HG03457 (cell line): ENCODE results near the gene ZNF652.
"Not testable (repeated sequence)": the region's sequence is repeated elsewhere in the genome, so short reads cannot be mapped to it uniquely, and the experiment has no call there.

Source experiments
- ATAC-seq: cut with Tn5 transposase; IDR thresholded peaks from one replicate; pipeline ENCODE4 v1.9.1; 2021; ENCODE audit warnings: moderate number of reproducible peaks; ENCODE audit not compliant: unreplicated experiment

The ZNF652 gene

GRCh38 chr17:49387498-49388289, 25.6 kb upstream of the ZNF652 start:
- ATAC-seq = no peak

GRCh38 chr17:49386373-49386772, 24.3 kb upstream of the ZNF652 start:
- ATAC-seq = no peak

GRCh38 chr17:49384951-49385350, 22.9 kb upstream of the ZNF652 start:
- no peak for ATAC-seq

GRCh38 chr17:49383060-49383459, 21.0 kb upstream of the ZNF652 start:
- ATAC-seq = no peak

GRCh38 chr17:49382556-49382955, 20.5 kb upstream of the ZNF652 start:
- no peak for ATAC-seq

GRCh38 chr17:49381793-49382192, 19.7 kb upstream of the ZNF652 start:
- no peak for ATAC-seq

GRCh38 chr17:49381033-49381432, 19.0 kb upstream of the ZNF652 start:
- no peak for ATAC-seq

- no peak for ATAC-seq
These were observed 17.9 kb upstream of the ZNF652 start for GRCh38 chr17:49379926-49380325.

- no peak for ATAC-seq
These were observed 16.3 kb upstream of the ZNF652 start for GRCh38 chr17:49378311-49378710.

- ATAC-seq = no peak
These were observed 13.5 kb upstream of the ZNF652 start for GRCh38 chr17:49375544-49375943.

GRCh38 chr17:49373115-49373514, 11.1 kb upstream of the ZNF652 start:
- no peak for ATAC-seq

- no peak for ATAC-seq
These were observed 10.4 kb upstream of the ZNF652 start for GRCh38 chr17:49372425-49372824.

GRCh38 chr17:49370971-49371834, 9.2 kb upstream of the ZNF652 start:
- ATAC-seq = no peak

- ATAC-seq = no peak
These were observed 7.7 kb upstream of the ZNF652 start for GRCh38 chr17:49369760-49370159.

GRCh38 chr17:49369089-49369488, 7.0 kb upstream of the ZNF652 start:
- no peak for ATAC-seq

- ATAC-seq = no peak
These were observed 3.6 kb upstream of the ZNF652 start for GRCh38 chr17:49365667-49366066.

- ATAC-seq = not testable (repeated sequence)
These were observed 3.1 kb upstream of the ZNF652 start for GRCh38 chr17:49365126-49365525.

GRCh38 chr17:49364119-49364518, 2.1 kb upstream of the ZNF652 start:
- no peak for ATAC-seq

- ATAC-seq = no peak
These were observed 1.2 kb upstream of the ZNF652 start for GRCh38 chr17:49363251-49363650.

- no peak for ATAC-seq
These were observed 670 bp upstream of the ZNF652 start for GRCh38 chr17:49362723-49363117.

GRCh38 chr17:49361129-49361901, 735 bp downstream of the ZNF652 start:
- peak; percentile 8 for ATAC-seq
